ENCODE results near the gene ACBD4. TPM values are rescaled to one million over a fixed set of nuclear protein-coding genes. Genes with fewer than 3 reads are reported as not detected.

The ACBD4 gene
- total RNA-seq: 1 to 10 TPM; 1.7 to 6.9 (median 4.5) TPM

DNA sequence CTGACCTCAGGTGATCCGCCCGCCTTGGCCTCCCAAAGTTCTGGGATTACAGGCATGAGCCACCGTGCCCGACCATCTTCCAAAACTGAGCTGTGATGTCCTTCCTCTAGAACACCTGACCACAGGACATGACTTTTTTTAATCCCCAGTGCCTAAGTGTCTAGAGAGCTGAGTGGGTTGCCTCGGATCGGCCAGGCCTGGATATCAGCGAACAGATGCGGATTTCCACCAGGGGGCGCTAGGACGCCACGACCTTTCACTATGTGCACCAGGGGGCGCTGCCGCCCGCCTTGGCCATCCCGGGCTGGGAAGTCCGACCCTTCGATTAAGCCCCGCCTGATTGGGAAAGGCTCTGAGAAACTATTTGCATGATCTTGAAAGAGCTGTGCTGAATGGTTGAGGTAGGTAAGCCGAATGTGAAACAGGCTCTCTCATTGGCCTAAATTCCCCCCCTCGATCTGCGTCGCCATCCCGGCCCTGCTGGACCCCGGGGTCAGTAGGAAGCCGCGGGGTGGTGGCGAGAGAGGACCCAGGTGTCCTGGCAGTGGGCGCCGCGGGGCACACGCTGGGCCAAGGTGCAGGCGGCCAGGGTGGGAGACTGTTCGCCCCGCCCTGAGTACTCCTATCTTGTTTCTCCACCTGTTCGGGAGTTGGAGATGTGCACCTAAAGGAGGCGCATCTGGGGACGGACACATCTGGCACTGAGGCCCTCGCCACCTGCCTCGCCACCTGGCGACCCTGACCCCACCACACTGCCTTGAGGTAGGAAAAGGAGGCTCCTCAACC lies at the start of gene ACBD4:
ACBD4 (plus strand) TSS at position 496 of the 786 bp plus-strand sequence. CDS start 458 bp downstream, outside the sequence.
- DNase-seq: peak; percentile 86
- Histone ChIP-seq H3K4me3 (peak within 1 kb of the TSS; percentile 61 to 81 (median 71)), H3K27me3 (no peaks in the 10 kb centered on the region), H3K36me3 (peaks cover 0 to 18% (median 0%) of the 10 kb centered on the region in 3 donors), H3K9me3 (no peaks in the 10 kb centered on the region), H3K4me1 (peaks cover 20 to 60% (median 26%) of the 10 kb centered on the region in 3 donors), H3K27ac (peak within 1 kb of the TSS; percentile 83 to 92 (median 88))
- intact Hi-C loops (cut with DNase I): loop anchor here (1.0 kb wide), 1 partner anchor 62 kb away; no protein-coding TSS in a partner anchor
- TF ChIP-seq CTCF (IDR thresholded peaks at IDR 0.05) (peak; percentile 99 to 100 (median 100)), POLR2A (IDR thresholded peaks at IDR 0.05) (peak in 2 of 4 donors; percentile 43 to 68)
- 0 to 22% methylated on average over 8 to 10 of the region's 40 CpGs for WGBS, 2 donors

DNA sequence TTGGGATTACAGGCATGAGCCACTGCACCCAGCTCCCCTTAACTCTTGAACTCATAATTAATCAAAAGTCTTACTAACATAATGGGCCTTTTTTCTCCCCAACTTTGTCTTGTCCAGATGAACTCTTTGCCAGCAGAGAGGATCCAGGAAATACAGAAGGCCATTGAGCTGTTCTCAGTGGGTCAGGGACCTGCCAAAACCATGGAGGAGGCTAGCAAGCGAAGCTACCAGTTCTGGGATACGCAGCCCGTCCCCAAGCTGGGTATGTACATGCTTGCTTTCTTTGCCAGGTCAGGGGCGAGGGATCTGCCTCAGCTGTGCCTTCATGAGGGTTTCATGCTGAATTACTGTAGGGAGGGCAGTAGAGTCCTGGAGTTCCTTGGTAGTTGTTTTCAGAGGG lies 49.1 kb upstream of the ACBD4 start:
- no peak for DNase-seq
- no peak overlapping the region for H3K4me3 ChIP-seq
- intact Hi-C loops (cut with DNase I): no loop called here
- no peak for TF ChIP-seq CTCF (IDR thresholded peaks at IDR 0.05)
- TF ChIP-seq POLR2A (IDR thresholded peaks at IDR 0.05): no peak
- no peaks in the 10 kb centered on the region for H3K27me3 ChIP-seq
- no peaks in the 10 kb centered on the region for H3K9me3 ChIP-seq
- peaks cover 10 to 44% (median 20%) of the 10 kb centered on the region in 3 donors for H3K4me1 ChIP-seq
- peaks cover 16 to 100% (median 50%) of the 10 kb centered on the region in 3 donors for H3K36me3 ChIP-seq
- WGBS, 2 donors: no CpG with 5 or more reads among the region's 4 CpGs
- peak overlapping the region; percentile 81 to 89 (median 86) for H3K27ac ChIP-seq

GRCh38 chr17:45086865-45087503 lies 48.5 kb upstream of the ACBD4 start:
- DNase-seq: no peak
- 80 to 85% methylated on average over 4 to 6 of the region's 6 CpGs for WGBS, 2 donors
- no peak overlapping the region for H3K4me3 ChIP-seq
- peaks cover 12 to 100% (median 46%) of the 10 kb centered on the region in 3 donors for H3K36me3 ChIP-seq
- H3K27ac ChIP-seq: peak overlapping the region; percentile 81 to 89 (median 86)
- intact Hi-C loops (cut with DNase I): no loop called here
- no peaks in the 10 kb centered on the region for H3K27me3 ChIP-seq
- TF ChIP-seq CTCF (IDR thresholded peaks at IDR 0.05) (no peak), POLR2A (IDR thresholded peaks at IDR 0.05) (no peak)
- H3K4me1 ChIP-seq: peaks cover 14 to 44% (median 26%) of the 10 kb centered on the region in 3 donors
- H3K9me3 ChIP-seq: no peaks in the 10 kb centered on the region

DNA sequence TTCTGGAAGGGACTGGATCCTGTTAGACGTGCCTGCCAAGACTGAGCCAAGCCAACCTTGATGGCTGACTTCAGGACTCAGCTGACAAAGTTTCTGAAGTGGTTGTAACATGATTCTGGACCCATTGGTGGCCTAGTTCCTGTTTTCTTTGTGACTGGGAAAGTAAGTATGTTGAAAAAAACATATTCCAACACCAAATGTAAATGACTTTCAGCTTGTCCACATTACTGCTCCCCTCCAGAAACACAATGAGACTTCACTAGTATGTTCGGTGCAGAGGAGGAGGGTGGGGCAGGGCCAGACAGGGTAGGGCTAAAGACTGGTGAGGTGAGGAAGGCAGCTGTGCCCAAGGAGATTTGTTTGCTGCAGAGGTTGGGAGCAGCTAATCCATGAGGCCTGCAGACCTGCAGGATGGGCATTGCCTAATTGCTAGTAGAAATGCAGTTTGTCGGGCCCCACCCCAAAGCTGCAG lies 47.9 kb upstream of the ACBD4 start:
- intact Hi-C loops (cut with DNase I): no loop called here
- WGBS, 2 donors: 29 to 31% methylated on average over 3 of the region's 3 CpGs
- TF ChIP-seq POLR2A (IDR thresholded peaks at IDR 0.05): no peak
- no peak for TF ChIP-seq CTCF (IDR thresholded peaks at IDR 0.05)
- H3K36me3 ChIP-seq: peaks cover 6 to 98% (median 41%) of the 10 kb centered on the region in 3 donors
- H3K27me3 ChIP-seq: no peaks in the 10 kb centered on the region
- peak overlapping the region; percentile 81 to 89 (median 86) for H3K27ac ChIP-seq
- no peak for DNase-seq
- H3K4me1 ChIP-seq: peaks cover 18 to 49% (median 31%) of the 10 kb centered on the region in 3 donors
- no peak overlapping the region for H3K4me3 ChIP-seq
- H3K9me3 ChIP-seq: no peaks in the 10 kb centered on the region

- intact Hi-C loops (cut with DNase I): no loop called here
- H3K27ac ChIP-seq: peak overlapping the region; percentile 81 to 89 (median 86)
- H3K9me3 ChIP-seq: no peaks in the 10 kb centered on the region
- 67 to 77% methylated on average over 1 to 5 of the region's 5 CpGs for WGBS, 2 donors
- TF ChIP-seq POLR2A (IDR thresholded peaks at IDR 0.05) (no peak), CTCF (IDR thresholded peaks at IDR 0.05) (no peak)
- H3K4me3 ChIP-seq: no peak overlapping the region
- H3K36me3 ChIP-seq: peaks cover 4 to 94% (median 36%) of the 10 kb centered on the region in 3 donors
- DNase-seq: no peak
- peaks cover 23 to 54% (median 35%) of the 10 kb centered on the region in 3 donors for H3K4me1 ChIP-seq
- no peaks in the 10 kb centered on the region for H3K27me3 ChIP-seq
Measured at GRCh38 chr17:45087978-45088377, 47.5 kb upstream of the ACBD4 start.

Measured in esophagus squamous epithelium (tissue), 5 donors.